WTC11 (cell line): ENCODE results near the gene RND3. TPM values are rescaled to one million over a fixed set of nuclear protein-coding genes. Genes with fewer than 3 reads are reported as not detected.

Experiments
- ATAC-seq: fragments of 200-7000 bp; cut with Tn5 transposase; 2 replicates; pipeline ENCODE4 v1.10.0; 2021; ENCODE audit warnings: mild to moderate bottlenecking, moderate library complexity
- CTCF ChIA-PET: fragments of 300-600 bp; sonication (Branson Sonifier 250); formaldehyde crosslinking; loops from one replicate; lab custom pipeline; 2021; ENCODE audit warnings: antibody characterized with exemption; lab: Charles Lee
- POLR2A ChIA-PET: fragments of 350-600 bp; sonication (Branson Sonifier 250); formaldehyde crosslinking; loops from one replicate; lab custom pipeline; 2021; ENCODE audit warnings: antibody characterized with exemption; lab: Charles Lee
- DNase-seq: peaks from one replicate; pipeline ENCODE4 v3.0.0; 2021; ENCODE audit warnings: low spot score
- H3K27ac Mint-ChIP-seq: 2 replicates; pipeline ENCODE4 v1.8.0; 2021; ENCODE audit warnings: mixed read lengths
- H3K27me3 Mint-ChIP-seq: 2 replicates; pipeline ENCODE4 v1.8.0; 2021; ENCODE audit warnings: low read depth, mild to moderate bottlenecking, moderate library complexity, mixed read lengths
- H3K36me3 Mint-ChIP-seq: 2 replicates; pipeline ENCODE4 v1.8.0; 2021; ENCODE audit warnings: mixed read lengths
- H3K4me1 Mint-ChIP-seq: 2 replicates; pipeline ENCODE4 v1.8.0; 2022; ENCODE audit warnings: mixed read lengths
- H3K4me3 Mint-ChIP-seq: 2 replicates; pipeline ENCODE4 v1.8.0; 2021; ENCODE audit warnings: mild to moderate bottlenecking, moderate library complexity, mixed read lengths
- H3K9me3 Mint-ChIP-seq: 2 replicates; pipeline ENCODE4 v1.8.0; 2021; ENCODE audit warnings: mixed read lengths
- ETV6 ChIP-seq: sonication (generic); formaldehyde crosslinking; IDR thresholded peaks from 2 replicates; pipeline ENCODE4 v1.8.1; 2022; ENCODE audit warnings: mild to moderate bottlenecking, missing genetic modification reagents
- IRF2 ChIP-seq: sonication (generic); formaldehyde crosslinking; IDR thresholded peaks from 2 replicates; pipeline ENCODE4 v1.8.0; 2022; ENCODE audit warnings: low read depth, missing genetic modification reagents, borderline replicate concordance
- KAT7 ChIP-seq: sonication (generic); formaldehyde crosslinking; IDR thresholded peaks from 2 replicates; pipeline ENCODE4 v1.8.1; 2023; ENCODE audit warnings: missing genetic modification reagents, mild to moderate bottlenecking, borderline replicate concordance
- ZNF232 ChIP-seq: sonication (generic); formaldehyde crosslinking; IDR thresholded peaks from 2 replicates; pipeline ENCODE4 v1.8.0; 2022; ENCODE audit warnings: mild to moderate bottlenecking, missing genetic modification reagents
- ZNF263 ChIP-seq: sonication (generic); formaldehyde crosslinking; IDR thresholded peaks from 2 replicates; pipeline ENCODE4 v1.8.1; 2022; ENCODE audit warnings: low read depth, mild to moderate bottlenecking, moderate library complexity, missing genetic modification reagents
- ZNF671 ChIP-seq: fragments of 250-450 bp; sonication (Bioruptor Pico); IDR thresholded peaks from 2 replicates; pipeline ENCODE4 v1.8.0; 2021; ENCODE audit warnings: mild to moderate bottlenecking
- ZSCAN18 ChIP-seq: fragments of 250-450 bp; sonication (Bioruptor Pico); IDR thresholded peaks from 2 replicates; pipeline ENCODE4 v2.1.2; 2022; ENCODE audit warnings: mild to moderate bottlenecking, moderate library complexity
- total RNA-seq: library from RNA; stranded (reverse); gene quantifications from 3 replicates; pipeline ENCODE4 v1.2.3, GENCODE V29; 2021
- TF ChIP-seq, protein P1 (sequence below): sonication (generic); formaldehyde crosslinking; IDR thresholded peaks from 2 replicates; pipeline ENCODE4 v1.8.1; 2023; ENCODE audit warnings: mild to moderate bottlenecking, missing genetic modification reagents, borderline replicate concordance
- TF ChIP-seq, protein P2 (sequence below): sonication (generic); formaldehyde crosslinking; IDR thresholded peaks from 2 replicates; pipeline ENCODE4 v1.8.1; 2022; ENCODE audit warnings: missing genetic modification reagents, borderline replicate concordance
- TF ChIP-seq, protein P3 (sequence below): sonication (generic); formaldehyde crosslinking; IDR thresholded peaks from 2 replicates; pipeline ENCODE4 v1.8.0; 2022; ENCODE audit warnings: missing genetic modification reagents
- TF ChIP-seq, protein P4 (sequence below): sonication (generic); formaldehyde crosslinking; IDR thresholded peaks from 2 replicates; pipeline ENCODE4 v1.8.1; 2023; ENCODE audit warnings: mild to moderate bottlenecking, missing genetic modification reagents

Gene RND3
- total RNA-seq, 1 experiment from 2014 or later = 64.4 TPM

- CTCF ChIA-PET = interaction anchor here (0.6 kb wide), 1 partner anchor 34 kb away, joined by 3 read pairs; no protein-coding TSS in a partner anchor
Observed at GRCh38 chr2:150476809-150477302, 10.6 kb downstream of the RND3 start.

GRCh38 chr2:150476286-150476685, 11.2 kb downstream of the RND3 start:
- peaks cover 56% of the 10 kb centered on the region for H3K36me3 Mint-ChIP-seq
- ChIA-PET CTCF (no interaction called here), POLR2A (interaction anchor here (0.9 kb wide), 1 partner anchor 9 kb away, joined by 3 read pairs; no protein-coding TSS in a partner anchor)
- no peaks in the 10 kb centered on the region for H3K27me3 Mint-ChIP-seq
- no peak for DNase-seq
- H3K27ac Mint-ChIP-seq = peak overlapping the region; percentile 85; the same call in 1 of the 2 replicates
- peaks cover 70% of the 10 kb centered on the region for H3K4me1 Mint-ChIP-seq
- TF ChIP-seq IRF2 (CRISPR knock-in tag) (no peak), ETV6 (CRISPR knock-in tag) (no peak), KAT7 (no peak), ZSCAN18 (CRISPR knock-in tag) (no peak), ZNF263 (CRISPR knock-in tag) (no peak), ZNF671 (no peak), ZNF232 (no peak)
- TF ChIP-seq, protein P1, sequence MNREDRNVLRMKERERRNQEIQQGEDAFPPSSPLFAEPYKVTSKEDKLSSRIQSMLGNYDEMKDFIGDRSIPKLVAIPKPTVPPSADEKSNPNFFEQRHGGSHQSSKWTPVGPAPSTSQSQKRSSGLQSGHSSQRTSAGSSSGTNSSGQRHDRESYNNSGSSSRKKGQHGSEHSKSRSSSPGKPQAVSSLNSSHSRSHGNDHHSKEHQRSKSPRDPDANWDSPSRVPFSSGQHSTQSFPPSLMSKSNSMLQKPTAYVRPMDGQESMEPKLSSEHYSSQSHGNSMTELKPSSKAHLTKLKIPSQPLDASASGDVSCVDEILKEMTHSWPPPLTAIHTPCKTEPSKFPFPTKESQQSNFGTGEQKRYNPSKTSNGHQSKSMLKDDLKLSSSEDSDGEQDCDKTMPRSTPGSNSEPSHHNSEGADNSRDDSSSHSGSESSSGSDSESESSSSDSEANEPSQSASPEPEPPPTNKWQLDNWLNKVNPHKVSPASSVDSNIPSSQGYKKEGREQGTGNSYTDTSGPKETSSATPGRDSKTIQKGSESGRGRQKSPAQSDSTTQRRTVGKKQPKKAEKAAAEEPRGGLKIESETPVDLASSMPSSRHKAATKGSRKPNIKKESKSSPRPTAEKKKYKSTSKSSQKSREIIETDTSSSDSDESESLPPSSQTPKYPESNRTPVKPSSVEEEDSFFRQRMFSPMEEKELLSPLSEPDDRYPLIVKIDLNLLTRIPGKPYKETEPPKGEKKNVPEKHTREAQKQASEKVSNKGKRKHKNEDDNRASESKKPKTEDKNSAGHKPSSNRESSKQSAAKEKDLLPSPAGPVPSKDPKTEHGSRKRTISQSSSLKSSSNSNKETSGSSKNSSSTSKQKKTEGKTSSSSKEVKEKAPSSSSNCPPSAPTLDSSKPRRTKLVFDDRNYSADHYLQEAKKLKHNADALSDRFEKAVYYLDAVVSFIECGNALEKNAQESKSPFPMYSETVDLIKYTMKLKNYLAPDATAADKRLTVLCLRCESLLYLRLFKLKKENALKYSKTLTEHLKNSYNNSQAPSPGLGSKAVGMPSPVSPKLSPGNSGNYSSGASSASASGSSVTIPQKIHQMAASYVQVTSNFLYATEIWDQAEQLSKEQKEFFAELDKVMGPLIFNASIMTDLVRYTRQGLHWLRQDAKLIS (CRISPR knock-in tag) = no peak
- TF ChIP-seq, protein P2, sequence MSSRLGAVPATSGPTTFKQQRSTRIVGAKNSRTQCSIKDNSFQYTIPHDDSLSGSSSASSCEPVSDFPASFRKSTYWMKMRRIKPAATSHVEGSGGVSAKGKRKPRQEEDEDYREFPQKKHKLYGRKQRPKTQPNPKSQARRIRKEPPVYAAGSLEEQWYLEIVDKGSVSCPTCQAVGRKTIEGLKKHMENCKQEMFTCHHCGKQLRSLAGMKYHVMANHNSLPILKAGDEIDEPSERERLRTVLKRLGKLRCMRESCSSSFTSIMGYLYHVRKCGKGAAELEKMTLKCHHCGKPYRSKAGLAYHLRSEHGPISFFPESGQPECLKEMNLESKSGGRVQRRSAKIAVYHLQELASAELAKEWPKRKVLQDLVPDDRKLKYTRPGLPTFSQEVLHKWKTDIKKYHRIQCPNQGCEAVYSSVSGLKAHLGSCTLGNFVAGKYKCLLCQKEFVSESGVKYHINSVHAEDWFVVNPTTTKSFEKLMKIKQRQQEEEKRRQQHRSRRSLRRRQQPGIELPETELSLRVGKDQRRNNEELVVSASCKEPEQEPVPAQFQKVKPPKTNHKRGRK = no peak
- TF ChIP-seq, protein P3, sequence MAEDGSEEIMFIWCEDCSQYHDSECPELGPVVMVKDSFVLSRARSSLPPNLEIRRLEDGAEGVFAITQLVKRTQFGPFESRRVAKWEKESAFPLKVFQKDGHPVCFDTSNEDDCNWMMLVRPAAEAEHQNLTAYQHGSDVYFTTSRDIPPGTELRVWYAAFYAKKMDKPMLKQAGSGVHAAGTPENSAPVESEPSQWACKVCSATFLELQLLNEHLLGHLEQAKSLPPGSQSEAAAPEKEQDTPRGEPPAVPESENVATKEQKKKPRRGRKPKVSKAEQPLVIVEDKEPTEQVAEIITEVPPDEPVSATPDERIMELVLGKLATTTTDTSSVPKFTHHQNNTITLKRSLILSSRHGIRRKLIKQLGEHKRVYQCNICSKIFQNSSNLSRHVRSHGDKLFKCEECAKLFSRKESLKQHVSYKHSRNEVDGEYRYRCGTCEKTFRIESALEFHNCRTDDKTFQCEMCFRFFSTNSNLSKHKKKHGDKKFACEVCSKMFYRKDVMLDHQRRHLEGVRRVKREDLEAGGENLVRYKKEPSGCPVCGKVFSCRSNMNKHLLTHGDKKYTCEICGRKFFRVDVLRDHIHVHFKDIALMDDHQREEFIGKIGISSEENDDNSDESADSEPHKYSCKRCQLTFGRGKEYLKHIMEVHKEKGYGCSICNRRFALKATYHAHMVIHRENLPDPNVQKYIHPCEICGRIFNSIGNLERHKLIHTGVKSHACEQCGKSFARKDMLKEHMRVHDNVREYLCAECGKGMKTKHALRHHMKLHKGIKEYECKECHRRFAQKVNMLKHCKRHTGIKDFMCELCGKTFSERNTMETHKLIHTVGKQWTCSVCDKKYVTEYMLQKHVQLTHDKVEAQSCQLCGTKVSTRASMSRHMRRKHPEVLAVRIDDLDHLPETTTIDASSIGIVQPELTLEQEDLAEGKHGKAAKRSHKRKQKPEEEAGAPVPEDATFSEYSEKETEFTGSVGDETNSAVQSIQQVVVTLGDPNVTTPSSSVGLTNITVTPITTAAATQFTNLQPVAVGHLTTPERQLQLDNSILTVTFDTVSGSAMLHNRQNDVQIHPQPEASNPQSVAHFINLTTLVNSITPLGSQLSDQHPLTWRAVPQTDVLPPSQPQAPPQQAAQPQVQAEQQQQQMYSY (CRISPR knock-in tag) = no peak
- no peak overlapping the region for H3K4me3 Mint-ChIP-seq
- H3K9me3 Mint-ChIP-seq = no peaks in the 10 kb centered on the region
- no peak for ATAC-seq

More at GRCh38 chr2:150476809-150477302, 10.6 kb downstream of the RND3 start:
- Mint-ChIP-seq H3K4me1 (peaks cover 76% of the 10 kb centered on the region), H3K4me3 (no peak overlapping the region; the same call in 1 of the 2 replicates), H3K36me3 (peaks cover 52% of the 10 kb centered on the region), H3K9me3 (no peaks in the 10 kb centered on the region), H3K27ac (peak overlapping the region; percentile 73), H3K27me3 (no peaks in the 10 kb centered on the region)
- TF ChIP-seq, protein P4, sequence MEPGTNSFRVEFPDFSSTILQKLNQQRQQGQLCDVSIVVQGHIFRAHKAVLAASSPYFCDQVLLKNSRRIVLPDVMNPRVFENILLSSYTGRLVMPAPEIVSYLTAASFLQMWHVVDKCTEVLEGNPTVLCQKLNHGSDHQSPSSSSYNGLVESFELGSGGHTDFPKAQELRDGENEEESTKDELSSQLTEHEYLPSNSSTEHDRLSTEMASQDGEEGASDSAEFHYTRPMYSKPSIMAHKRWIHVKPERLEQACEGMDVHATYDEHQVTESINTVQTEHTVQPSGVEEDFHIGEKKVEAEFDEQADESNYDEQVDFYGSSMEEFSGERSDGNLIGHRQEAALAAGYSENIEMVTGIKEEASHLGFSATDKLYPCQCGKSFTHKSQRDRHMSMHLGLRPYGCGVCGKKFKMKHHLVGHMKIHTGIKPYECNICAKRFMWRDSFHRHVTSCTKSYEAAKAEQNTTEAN (CRISPR knock-in tag) = no peak
- POLR2A ChIA-PET = interaction anchor here (0.9 kb wide), 1 partner anchor 9 kb away, joined by 3 read pairs; no protein-coding TSS in a partner anchor
- ATAC-seq (no peak), DNase-seq (no peak)
